GM12873 (cell line): ENCODE results near the gene RASSF3.

Source experiments
- CTCF ChIP-seq: IDR thresholded peaks from 2 replicates; pipeline ENCODE4 v1.5.1; 2012; ENCODE audit warnings: low read depth, mild to moderate bottlenecking, moderate library complexity, low read length, control low read depth; ENCODE audit not compliant: insufficient read depth; ENCODE audit errors: missing control alignments

Gene RASSF3

GRCh38 chr12:64569923-64570691 is 40.2 kb upstream of the RASSF3 start:
- no peak for TF ChIP-seq CTCF

DNA sequence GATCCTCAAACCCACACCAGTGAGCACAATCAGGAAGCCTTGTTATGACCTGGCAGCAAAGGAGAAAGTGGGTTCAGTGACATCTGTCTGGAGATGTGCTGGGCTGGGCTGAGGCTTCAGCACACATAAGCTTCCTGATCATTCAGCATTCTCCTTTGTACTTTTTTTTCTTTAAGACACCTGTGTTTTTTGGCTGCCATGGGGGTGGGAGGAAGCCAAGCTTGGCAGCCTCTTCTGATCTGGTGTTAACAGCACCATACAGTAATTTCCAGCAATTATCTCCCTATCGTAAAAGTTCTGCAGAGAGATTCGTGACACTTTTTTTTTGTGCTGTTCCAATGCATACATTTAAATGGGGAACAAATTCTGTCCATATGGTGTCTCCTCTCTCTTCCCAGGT is 38.9 kb upstream of the RASSF3 start:
- no peak for TF ChIP-seq CTCF

DNA sequence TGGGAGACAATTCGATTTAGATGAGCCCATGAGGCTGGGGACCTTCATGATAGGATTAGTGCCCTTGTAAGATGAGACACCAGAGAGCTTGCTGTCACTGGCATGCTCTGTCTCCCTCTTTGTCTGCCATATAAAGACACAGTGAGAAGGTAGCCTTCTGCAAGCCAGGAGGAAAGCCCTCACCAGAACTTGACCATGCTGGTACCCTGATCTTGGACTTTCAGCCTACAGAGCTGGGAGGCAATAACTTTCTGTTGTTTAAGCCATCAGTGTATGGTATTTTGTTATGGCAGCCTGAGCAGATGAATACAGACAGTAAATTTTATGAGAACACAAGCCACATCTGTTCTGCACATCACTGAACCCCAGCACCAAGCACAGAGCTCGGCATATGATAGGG is 38.1 kb upstream of the RASSF3 start:
- TF ChIP-seq CTCF, result no peak

- TF ChIP-seq CTCF, result no peak
Observed at GRCh38 chr12:64574837-64575236, 35.5 kb upstream of the RASSF3 start.

DNA sequence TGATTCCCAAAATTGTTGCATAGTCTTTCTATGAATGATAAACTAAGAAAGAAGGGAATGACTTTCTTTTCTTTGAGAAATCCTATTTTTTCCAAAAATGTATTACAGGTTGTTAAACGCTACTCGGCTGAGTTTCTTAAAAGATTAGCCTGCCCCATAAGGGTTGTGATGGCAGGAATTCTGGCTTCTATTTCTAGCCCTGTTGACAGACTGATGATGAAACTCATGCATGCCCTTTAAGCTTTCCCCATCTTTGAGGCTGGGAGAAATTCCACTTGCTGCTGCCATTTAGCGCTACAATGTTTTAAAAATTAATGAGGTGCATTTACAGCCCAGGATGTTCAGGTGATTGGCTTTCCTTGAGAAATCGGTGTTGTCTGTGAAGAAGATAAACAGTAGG is 33.2 kb upstream of the RASSF3 start:
- TF ChIP-seq CTCF, result no peak

- TF ChIP-seq CTCF, result no peak
Observed at GRCh38 chr12:64578566-64578965, 31.7 kb upstream of the RASSF3 start.

- TF ChIP-seq CTCF, result no peak
Observed at GRCh38 chr12:64580681-64581080, 29.6 kb upstream of the RASSF3 start.
